AG10803 (cell line): ENCODE measurements around the gene SGCB.

ENCODE experiments used
- DNase-seq: peaks from one replicate; pipeline ENCODE4 v3.0.0; 2010; ENCODE audit warnings: low read depth
- H3K4me3 ChIP-seq: 2 replicates; pipeline ENCODE4 v1.5.1; 2011; ENCODE audit warnings: mild to moderate bottlenecking, low read length, control low read depth
- CTCF ChIP-seq: conservative IDR thresholded peaks from 2 replicates; pipeline ENCODE4 v1.5.1; 2011; ENCODE audit warnings: mild to moderate bottlenecking, low read length, control low read depth, inconsistent platforms

Gene SGCB

GRCh38 chr4:52006887-52007286 is 31.2 kb downstream of the SGCB start:
- TF ChIP-seq CTCF, result no peak
- DNase-seq, result no peak
- no peak overlapping the region for H3K4me3 ChIP-seq

DNA sequence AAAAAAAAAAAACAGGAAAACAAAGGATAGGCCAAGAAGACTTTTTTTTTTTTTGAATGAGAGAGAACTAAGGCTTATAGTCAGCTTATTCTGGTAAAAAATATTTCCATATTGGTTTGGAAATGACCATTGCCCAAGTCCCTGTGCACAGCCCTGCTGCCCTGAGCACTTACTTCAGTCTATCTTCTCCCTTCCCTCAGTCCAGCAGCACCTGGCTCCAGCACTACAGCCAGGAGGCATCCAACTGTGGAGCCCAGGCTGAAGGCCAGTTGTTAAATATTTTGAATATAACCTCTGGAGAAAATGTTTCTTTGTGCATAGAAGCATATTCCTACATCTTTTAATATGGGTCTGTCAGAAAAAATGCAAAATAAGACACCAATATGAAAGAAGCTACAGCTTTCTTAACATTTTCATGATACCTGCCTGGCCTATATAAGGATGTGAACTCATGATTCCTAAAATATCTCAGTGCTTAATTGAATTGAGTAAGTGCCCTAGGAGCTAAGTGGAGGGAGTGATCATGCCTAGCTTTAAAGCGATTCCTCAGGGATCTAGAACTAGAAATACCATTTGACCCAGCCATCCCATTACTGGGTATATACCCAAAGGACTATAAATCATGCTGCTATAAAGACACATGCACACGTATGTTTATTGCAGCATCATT is 32.4 kb downstream of the SGCB start:
- H3K4me3 ChIP-seq, result no peak overlapping the region
- TF ChIP-seq CTCF, result no peak
- no peak for DNase-seq

- H3K4me3 ChIP-seq, result no peak overlapping the region
- DNase-seq, result no peak
- no peak for TF ChIP-seq CTCF
These were observed 33.7 kb downstream of the SGCB start for GRCh38 chr4:52004414-52004813.

GRCh38 chr4:52001616-52002015 is 36.5 kb downstream of the SGCB start:
- H3K4me3 ChIP-seq, result no peak overlapping the region
- TF ChIP-seq CTCF, result no peak
- no peak for DNase-seq

GRCh38 chr4:51999250-51999649 is 38.8 kb downstream of the SGCB start:
- H3K4me3 ChIP-seq, result no peak overlapping the region
- TF ChIP-seq CTCF, result no peak
- no peak for DNase-seq

GRCh38 chr4:51998837-51999236 is 39.3 kb downstream of the SGCB start:
- H3K4me3 ChIP-seq, result no peak overlapping the region
- no peak for TF ChIP-seq CTCF

GRCh38 chr4:51997647-51998046 is 40.5 kb downstream of the SGCB start:
- H3K4me3 ChIP-seq, result no peak overlapping the region
- TF ChIP-seq CTCF, result no peak
- no peak for DNase-seq

More at GRCh38 chr4:51998837-51999236, 39.3 kb downstream of the SGCB start:
- DNase-seq, result no peak
